HG02642 (cell line): ENCODE data around the gene MYL5.
A peak's percentile ranks its signal among the peaks of the same experiment; 100 is the strongest.
"Not testable (repeated sequence)": the region's sequence is repeated elsewhere in the genome, so short reads cannot be mapped to it uniquely, and the experiment has no call there.

Source experiments
- ATAC-seq: cut with Tn5 transposase; IDR thresholded peaks from one replicate; pipeline ENCODE4 v1.9.1; 2021; ENCODE audit warnings: mild to moderate bottlenecking; ENCODE audit not compliant: unreplicated experiment, poor library complexity

MYL5 gene

GRCh38 chr4:674172-675035 lies at the start of gene MYL5, which contains the start of gene ATP5ME:
Gene MYL5 (plus strand): TSS chr4:674542. CDS start chr4:678027, 3,485 bp downstream.
Gene ATP5ME (minus strand): TSS chr4:674276. CDS start chr4:674247, 29 bp downstream.
- peak; percentile 78 for ATAC-seq

DNA sequence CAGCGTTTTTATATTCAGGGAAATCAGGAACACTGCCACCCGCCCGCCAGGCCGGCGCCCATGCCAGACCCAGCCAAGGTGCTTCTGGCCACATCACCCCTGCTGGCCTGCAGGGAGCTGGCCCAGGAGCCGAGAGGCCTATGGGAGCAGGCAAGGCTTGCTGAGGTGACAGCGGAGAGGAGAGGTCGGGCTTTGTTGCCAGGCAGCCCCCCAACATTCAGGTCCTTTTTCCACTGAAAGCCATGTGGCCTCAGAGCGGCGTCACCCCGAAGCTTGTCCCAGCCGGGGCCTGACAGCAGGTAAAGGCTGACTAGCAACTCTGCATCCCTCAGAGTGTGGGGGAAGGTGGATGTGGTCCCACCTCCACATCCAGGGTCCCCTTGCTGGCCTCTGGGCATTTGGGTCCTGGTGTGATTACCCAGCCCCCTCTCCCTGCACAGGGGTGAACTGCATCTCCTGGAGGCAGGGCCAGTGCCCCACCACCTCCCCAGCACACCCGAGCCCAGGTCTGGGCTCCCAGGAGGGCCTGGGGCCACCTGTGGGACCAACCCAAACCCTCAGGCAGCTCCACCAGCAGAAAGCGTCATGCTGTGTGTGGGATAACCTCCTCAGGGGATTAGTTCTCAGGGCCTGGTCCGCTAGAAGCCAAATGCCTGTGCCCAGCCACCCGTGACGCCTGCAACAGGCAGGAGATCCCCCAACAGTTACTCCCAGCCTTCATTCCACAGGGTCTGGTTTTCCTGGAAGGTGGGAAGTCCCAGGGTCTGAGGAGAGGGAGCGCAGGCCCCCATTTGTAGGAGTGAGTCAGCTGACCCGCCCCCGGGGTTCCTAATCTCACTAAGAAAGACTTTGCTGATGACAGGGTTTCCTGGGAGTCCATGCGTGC lies 49.4 kb upstream of the MYL5 start, which contains the start of gene PDE6B:
PDE6B (plus strand) TSS at position 869 of the 886 bp plus-strand sequence. CDS start 54 bp downstream, outside the sequence.
- ATAC-seq, result no peak

DNA sequence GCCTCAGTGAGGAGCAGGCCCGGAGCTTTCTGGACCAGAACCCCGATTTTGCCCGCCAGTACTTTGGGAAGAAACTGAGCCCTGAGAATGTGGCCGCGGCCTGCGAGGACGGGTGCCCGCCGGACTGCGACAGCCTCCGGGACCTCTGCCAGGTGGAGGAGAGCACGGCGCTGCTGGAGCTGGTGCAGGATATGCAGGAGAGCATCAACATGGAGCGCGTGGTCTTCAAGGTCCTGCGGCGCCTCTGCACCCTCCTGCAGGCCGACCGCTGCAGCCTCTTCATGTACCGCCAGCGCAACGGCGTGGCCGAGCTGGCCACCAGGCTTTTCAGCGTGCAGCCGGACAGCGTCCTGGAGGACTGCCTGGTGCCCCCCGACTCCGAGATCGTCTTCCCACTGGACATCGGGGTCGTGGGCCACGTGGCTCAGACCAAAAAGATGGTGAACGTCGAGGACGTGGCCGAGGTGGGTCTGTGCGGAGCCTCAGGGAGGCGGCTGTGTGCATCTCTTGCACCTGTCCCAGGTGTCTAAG lies 48.6 kb upstream of the MYL5 start:
- ATAC-seq, result no peak

GRCh38 chr4:626201-627091 lies 47.9 kb upstream of the MYL5 start:
- no peak for ATAC-seq

- no peak for ATAC-seq
Measured at GRCh38 chr4:627347-628125, 46.8 kb upstream of the MYL5 start.

GRCh38 chr4:628311-628741 lies 46.0 kb upstream of the MYL5 start:
- ATAC-seq, result no peak

DNA sequence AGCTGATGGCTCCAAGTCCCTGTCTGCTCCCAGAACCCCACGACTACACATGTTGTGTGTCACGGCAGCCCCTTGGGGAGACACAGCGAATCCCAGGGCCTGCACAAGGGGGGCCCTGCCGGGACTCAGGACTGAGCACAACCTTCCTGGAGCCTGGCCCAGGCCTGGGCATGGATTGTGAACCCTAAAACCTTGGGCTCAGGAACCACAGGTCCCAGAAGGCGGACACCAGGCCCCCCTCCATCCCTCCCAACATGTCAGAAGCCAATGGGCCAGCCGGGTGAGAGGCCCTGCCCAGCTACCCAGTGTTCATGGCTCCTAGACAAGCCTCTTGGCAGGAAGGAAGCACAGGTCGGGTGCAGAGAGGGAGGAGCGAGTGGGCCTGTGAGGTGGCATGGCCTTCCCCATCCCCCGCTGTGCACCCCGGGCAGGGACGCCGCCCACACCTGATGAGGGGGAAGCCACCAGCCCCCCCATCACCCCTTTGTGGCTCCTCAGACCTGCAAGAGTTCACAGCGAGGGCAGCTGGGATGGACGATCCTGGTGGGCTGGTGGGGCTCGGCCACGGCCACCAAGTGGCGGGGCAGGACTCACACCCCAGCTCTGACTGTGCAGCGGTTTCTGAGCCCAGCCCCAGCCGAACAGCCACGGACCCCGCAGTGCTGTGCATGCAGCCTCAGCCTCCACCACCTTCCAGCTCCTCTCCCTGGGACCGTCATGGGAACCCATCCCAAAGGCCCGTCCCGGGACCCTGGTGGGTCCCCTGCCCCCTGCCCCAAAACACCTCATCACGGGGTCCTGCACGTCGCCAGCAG lies 45.3 kb upstream of the MYL5 start:
- ATAC-seq, result no peak

DNA sequence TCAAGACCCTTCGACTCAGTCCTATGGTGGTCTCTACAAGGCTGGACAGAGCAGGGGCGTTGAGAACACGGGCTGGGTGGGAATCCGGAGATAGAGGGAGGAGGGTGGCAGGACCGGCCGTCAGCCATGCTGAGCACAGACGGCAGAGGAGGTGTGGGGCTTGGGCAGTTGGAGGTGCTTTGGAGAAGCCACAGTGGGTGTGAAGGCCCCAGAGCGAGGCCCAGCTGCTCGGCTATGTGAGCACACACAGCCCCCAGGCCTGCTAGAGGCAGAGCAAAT lies 44.8 kb upstream of the MYL5 start:
- no peak for ATAC-seq

DNA sequence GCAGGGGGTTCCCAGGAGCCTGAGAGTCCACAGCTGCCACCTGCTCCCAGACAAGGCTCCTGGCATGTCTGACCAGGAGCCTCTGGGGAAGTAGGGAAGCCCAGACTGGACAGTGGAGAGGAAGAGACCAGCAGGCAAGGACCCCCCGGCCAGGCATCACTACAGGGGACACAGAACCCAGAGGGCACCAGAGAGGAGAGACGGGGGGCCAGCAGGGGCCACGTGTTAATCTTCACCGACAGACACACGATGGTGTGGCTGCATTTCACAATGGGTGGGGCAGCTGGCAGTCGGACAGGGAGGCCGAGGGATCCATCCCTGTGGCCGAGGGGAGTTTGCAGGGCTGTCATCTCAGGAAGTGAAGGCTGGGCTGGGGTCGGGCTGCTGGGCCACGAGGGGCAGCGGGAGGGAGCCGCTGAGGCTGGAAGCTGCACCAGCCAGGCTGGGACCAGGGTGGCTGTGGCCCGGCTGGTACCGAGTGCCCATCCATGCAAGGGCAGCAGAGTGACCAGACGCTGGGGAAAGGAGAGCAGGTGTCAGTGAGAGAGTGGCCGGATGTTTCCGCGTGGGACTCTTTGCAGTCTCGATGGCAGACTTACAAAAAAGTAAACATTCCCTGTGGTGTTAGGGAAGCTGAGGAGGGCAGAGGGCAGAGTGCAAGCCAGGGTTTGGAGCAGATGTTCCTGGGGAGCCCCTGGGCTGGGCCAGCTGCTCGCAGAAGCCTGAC lies 44.3 kb upstream of the MYL5 start:
- ATAC-seq, result no peak

DNA sequence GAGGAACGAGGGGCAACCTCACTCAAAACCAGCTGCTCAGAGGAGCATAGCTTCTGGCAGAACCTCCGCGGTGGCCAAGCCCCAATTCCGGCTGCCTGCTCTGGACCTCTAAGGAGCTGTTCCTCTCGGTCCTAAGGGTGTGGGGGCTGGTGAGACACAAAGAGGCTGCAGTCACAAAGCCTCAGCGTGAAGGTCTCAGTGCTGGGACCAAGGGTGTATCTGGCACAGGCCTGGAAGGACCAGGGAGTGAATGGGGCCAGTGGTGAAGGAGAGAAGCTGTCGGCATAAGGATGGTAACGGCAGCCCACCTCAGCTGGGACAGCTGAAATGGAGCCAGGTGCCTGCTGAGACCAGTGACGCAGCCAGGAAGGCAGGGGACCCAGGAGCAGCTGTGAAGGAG lies 43.7 kb upstream of the MYL5 start:
- ATAC-seq, result no peak

DNA sequence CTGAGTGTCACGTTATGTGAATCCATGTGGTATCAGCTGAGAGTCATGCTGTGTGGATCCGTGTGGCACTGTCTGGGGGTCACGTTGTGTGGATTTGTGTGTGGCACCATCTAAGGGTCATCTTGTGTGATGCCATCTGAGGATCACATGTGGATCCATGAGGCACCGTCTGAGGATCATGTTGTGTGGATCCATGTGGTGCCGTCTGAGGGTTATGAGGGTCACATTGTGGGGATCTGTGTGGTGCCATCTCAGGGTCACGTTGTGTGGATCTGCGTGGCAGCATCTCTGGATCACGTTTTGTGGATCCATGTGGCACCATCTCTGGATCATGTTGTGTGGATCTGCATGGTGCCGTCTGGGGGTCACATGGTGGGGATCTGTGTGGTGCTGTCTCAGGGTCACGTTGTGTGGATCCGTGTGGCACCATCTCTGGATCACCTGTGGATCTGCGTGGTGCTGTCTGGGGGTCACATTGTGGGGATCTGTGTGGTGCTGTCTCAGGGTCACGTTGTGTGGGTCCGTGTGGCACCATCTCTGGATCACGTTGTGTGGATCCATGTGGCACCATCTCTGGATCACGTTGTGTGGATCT lies 42.0 kb upstream of the MYL5 start:
- ATAC-seq, result no peak

DNA sequence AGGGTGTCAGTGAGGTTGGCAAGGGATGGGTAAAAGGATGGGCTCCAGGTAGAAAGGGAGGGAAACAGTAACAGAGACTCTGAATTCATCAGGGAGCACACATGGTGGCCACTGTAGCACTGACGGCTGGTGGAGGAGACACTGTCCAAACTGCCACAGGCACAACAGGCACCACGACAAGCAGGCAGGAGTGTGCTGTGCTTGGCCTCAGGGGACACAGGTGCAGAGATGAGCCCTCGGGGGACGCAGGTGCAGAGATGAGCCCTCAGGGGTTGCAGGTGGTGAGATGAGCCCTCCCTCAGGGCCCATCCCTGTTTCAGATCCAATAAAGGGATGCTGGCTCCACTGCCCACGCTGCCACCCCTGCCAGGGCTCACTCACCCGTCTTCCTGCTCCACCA lies 41.4 kb upstream of the MYL5 start:
- ATAC-seq, result no peak

GRCh38 chr4:633406-633805 lies 40.9 kb upstream of the MYL5 start:
- no peak for ATAC-seq

- ATAC-seq, result no peak
Measured at GRCh38 chr4:633976-634598, 40.3 kb upstream of the MYL5 start.

DNA sequence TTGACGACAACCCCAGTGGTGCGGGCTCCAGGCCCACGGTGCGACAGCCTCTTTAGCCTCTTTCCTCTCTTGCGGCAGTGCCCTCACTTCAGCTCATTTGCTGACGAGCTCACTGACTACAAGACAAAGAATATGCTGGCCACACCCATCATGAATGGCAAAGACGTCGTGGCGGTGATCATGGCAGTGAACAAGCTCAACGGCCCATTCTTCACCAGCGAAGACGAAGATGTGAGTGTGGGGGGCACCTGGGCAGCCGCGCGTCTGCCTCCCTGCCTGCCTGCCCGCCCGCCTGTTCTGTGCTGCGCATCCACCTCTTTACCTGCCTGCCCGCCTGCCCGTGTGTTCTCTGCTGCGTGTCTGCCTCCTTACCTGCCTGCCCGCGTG lies 39.8 kb upstream of the MYL5 start:
- no peak for ATAC-seq

DNA sequence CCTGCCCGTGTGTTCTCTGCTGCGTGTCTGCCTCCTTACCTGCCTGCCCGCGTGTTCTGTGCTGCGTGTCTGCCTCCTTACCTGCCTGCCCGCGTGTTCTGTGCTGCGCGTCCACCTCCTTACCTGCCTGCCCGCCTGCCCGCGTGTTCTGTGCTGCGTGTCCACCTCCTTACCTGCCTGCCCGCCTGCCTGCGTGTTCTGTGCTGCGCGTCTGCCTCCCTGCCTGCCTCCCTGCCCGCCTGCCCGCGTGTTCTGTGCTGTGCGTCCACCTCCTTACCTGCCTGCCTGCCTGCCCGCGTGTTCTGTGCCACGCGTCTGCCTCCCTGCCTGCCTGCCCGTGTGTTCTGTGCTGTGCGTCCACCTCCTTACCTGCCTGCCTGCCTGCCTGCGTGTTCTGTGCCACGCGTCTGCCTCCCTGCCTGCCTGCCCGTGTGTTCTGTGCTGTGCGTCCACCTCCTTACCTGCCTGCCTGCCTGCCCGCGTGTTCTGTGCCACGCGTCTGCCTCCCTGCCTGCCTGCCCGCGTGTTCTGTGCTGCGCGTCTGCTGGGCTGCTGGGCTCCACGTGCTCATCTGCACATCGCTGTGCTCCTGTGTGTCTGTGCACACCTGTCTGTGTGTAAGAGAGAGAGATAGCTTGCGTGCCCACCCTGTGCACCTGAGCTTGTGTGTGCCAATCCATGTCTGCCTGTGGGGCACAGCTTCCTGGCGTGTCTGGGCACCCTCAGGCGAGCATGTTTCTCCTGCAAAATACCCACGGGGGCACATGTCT lies 39.1 kb upstream of the MYL5 start:
- ATAC-seq, result not testable (repeated sequence)
